ENCODE results near the gene IGFBP6. TPM values are rescaled to one million over a fixed set of nuclear protein-coding genes. Genes with fewer than 3 reads are reported as not detected.

Gene IGFBP6
- total and polyA plus RNA-seq, 12 donors = 27.0 to 182 (median 41.0) TPM

DNA sequence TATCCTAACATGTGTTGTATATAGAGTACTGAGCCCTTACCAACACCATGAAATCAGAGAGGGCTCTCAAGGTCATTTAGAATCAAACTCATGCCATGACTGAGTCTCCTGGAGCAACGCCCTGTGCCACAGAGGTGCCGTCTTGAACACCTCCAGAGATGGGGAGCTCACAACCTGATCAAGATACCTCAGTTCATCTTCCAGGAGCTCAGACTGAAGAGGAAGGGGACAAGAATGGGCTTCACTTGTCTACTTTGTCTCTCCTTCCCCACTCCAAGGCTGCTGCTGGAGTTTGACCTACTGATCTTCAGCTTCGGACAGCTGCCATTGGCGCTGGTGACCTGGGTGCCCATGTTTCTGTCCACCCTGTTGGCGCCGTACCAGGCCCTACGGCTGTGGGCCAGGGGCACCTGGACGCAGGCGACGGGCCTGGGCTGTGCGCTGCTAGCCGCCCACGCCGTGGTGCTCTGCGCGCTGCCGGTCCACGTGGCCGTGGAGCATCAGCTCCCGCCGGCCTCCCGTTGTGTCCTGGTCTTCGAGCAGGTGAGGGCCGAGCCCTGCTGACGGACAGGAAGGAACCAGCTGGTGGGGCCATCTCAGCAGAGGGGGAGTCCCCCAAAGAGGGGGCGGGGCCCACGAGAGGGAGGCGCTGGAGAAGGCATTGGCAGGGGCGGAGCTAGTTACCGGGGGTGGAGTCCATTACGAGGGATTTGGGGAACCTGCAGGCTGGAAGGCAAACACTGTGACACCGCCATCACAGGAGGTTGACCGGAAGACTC is 17.8 kb downstream of the IGFBP6 start:
- intact Hi-C loops (cut with DNase I) = loop anchor here in 2 of 10 donors (5.0 to 10.0 kb wide), 2 partner anchors 37 to 60 kb away; no protein-coding TSS in a partner anchor
- no peaks in the 10 kb centered on the region for H3K9me3 ChIP-seq
- WGBS, 2 donors = 87 to 88% methylated on average over 33 of the region's 33 CpGs
- no peak for DNase-seq
- ATAC-seq = peak in 4 of 8 donors; percentile 7 to 56 (median 15)
- no peaks in the 10 kb centered on the region for H3K27me3 ChIP-seq
- TF ChIP-seq, protein P1, sequence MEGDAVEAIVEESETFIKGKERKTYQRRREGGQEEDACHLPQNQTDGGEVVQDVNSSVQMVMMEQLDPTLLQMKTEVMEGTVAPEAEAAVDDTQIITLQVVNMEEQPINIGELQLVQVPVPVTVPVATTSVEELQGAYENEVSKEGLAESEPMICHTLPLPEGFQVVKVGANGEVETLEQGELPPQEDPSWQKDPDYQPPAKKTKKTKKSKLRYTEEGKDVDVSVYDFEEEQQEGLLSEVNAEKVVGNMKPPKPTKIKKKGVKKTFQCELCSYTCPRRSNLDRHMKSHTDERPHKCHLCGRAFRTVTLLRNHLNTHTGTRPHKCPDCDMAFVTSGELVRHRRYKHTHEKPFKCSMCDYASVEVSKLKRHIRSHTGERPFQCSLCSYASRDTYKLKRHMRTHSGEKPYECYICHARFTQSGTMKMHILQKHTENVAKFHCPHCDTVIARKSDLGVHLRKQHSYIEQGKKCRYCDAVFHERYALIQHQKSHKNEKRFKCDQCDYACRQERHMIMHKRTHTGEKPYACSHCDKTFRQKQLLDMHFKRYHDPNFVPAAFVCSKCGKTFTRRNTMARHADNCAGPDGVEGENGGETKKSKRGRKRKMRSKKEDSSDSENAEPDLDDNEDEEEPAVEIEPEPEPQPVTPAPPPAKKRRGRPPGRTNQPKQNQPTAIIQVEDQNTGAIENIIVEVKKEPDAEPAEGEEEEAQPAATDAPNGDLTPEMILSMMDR (IDR thresholded peaks at IDR 0.05) = no peak
- H3K36me3 ChIP-seq = no peaks in the 10 kb centered on the region
- H3K4me1 ChIP-seq = peaks cover 0 to 14% (median 3%) of the 10 kb centered on the region in 9 donors
- H3K4me3 ChIP-seq = no peak overlapping the region
- H3K27ac ChIP-seq = peak overlapping the region in 8 of 10 donors; percentile 43 to 89 (median 81)

DNA sequence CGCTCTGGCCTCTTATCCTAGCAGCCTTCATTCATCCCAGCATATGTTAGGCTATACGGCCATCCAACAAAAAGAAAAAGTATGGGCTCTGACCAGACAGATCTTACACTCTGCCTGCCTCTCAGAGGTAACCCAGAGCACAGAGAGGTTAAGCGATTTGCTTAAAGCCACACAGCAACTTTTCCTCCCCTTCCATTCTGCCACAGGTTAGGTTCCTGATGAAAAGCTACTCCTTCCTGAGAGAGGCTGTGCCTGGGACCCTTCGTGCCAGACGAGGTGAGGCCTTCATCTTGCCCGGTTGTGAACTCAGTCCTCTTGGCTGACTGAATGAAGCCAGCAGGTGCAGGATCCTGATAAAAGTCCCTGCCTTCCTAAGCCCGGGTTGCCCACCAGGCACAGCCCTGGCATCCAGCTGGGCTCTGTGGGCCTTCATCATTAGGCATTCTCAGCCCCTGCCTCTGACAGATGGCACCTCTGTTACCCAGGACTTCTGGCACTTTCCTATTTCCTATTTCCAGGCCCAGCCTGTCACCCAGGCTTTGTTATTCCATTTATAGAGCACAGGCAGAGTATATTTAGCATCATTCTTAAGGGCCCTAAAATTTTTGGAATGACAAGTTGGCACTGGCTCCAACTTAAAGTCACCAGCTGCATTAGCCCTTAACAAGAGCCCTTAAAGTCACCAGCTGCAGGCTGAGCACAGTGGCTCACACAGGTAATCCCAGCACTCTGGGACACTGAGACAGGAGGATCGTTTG is 18.6 kb downstream of the IGFBP6 start:
- no peaks in the 10 kb centered on the region for H3K9me3 ChIP-seq
- H3K36me3 ChIP-seq = no peaks in the 10 kb centered on the region
- WGBS, 2 donors = 63 to 70% methylated on average over 8 of the region's 8 CpGs
- H3K27ac ChIP-seq = peak overlapping the region; percentile 43 to 89 (median 78)
- peaks cover 0 to 14% (median 3%) of the 10 kb centered on the region in 9 donors for H3K4me1 ChIP-seq
- no peak overlapping the region for H3K4me3 ChIP-seq
- TF ChIP-seq, protein P1 (IDR thresholded peaks at IDR 0.05) = no peak
- DNase-seq (peak in 1 of 2 donors; percentile 43), ATAC-seq (peak; percentile 74 to 95 (median 86))
- intact Hi-C loops (cut with DNase I) = loop anchor here in 2 of 10 donors (5.0 to 10.0 kb wide), 2 partner anchors 36 to 59 kb away; no protein-coding TSS in a partner anchor
- no peaks in the 10 kb centered on the region for H3K27me3 ChIP-seq

DNA sequence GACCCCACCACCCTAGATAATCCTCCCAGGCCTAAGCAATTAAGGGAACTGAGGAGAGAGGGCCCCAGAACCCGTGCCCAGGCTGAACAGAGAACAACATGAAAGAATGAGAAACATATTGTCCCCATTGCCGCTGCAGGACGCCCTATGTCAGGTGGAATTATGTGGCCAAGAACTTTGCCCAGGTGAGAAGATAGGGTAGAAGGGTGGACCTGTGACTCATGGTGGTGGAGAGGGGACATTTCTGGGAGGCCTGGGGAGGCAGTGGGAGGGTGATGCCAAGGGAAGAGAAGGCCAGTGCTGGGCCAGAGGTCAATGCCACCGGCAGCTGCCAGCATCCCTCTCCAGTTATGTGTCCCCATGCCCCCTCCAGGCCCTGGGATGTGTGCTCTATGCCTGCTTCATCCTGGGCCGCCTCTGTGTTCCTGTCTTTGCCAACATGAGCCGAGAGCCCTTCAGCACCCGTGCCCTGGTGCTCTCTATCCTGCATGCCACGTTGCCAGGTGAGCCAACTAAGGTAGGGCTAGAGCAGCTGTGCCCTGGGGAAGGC is 21.4 kb downstream of the IGFBP6 start:
- TF ChIP-seq, protein P1 (IDR thresholded peaks at IDR 0.05) = no peak
- H3K4me1 ChIP-seq = peaks cover 0 to 14% (median 3%) of the 10 kb centered on the region in 9 donors
- DNase-seq (no peak), ATAC-seq (no peak)
- H3K36me3 ChIP-seq = no peaks in the 10 kb centered on the region
- intact Hi-C loops (cut with DNase I) = loop anchor here in 2 of 10 donors (5.0 to 10.0 kb wide), 2 partner anchors 33 to 56 kb away; no protein-coding TSS in a partner anchor
- no peaks in the 10 kb centered on the region for H3K9me3 ChIP-seq
- no peak overlapping the region for H3K4me3 ChIP-seq
- H3K27me3 ChIP-seq = no peaks in the 10 kb centered on the region
- H3K27ac ChIP-seq = no peak overlapping the region
- WGBS, 2 donors = 91 to 94% methylated on average over 8 of the region's 8 CpGs

Measured in heart right ventricle (tissue), 16 donors.